Measurements from ENCODE around the gene POLN. TPM values are rescaled to one million over a fixed set of nuclear protein-coding genes. Genes with fewer than 3 reads are reported as not detected.
"Not testable (repeated sequence)": the region's sequence is repeated elsewhere in the genome, so short reads cannot be mapped to it uniquely, and the experiment has no call there.

The POLN gene
- total RNA-seq, 1 donor from 2014 or later = 2.2 TPM

GRCh38 chr4:2172161-2172560 is 69.8 kb downstream of the POLN start:
- DNase-seq (ENCODE audit: low spot score) (no peak), ATAC-seq (peak; percentile 40)

GRCh38 chr4:2168469-2169319 is 73.2 kb downstream of the POLN start:
- DNase-seq (ENCODE audit: low spot score) = no peak
- ATAC-seq = peak; percentile 83

DNA sequence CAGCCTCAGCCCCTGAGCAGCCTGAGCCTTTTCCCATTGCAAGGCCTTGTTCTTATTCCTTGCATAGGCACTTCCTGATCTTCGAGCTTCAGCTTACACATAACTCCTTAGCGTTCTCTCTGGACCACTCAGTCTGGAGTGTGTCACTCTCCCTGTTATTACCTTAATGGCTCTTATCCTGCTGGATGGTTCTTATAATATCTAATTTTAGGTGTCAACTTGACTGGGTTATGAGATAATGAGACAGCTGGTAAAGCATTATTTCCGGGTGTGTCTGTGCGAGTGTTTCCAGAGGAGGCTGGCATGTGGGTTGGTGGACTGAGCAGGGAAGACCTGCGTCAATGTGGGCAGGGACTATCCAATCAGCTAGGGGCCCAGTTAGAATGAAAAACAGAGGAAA is 75.7 kb downstream of the POLN start:
- ATAC-seq = no peak
- DNase-seq (ENCODE audit: low spot score) = no peak

GRCh38 chr4:2165391-2165790 is 76.5 kb downstream of the POLN start:
- DNase-seq (ENCODE audit: low spot score) (no peak), ATAC-seq (no peak)

DNA sequence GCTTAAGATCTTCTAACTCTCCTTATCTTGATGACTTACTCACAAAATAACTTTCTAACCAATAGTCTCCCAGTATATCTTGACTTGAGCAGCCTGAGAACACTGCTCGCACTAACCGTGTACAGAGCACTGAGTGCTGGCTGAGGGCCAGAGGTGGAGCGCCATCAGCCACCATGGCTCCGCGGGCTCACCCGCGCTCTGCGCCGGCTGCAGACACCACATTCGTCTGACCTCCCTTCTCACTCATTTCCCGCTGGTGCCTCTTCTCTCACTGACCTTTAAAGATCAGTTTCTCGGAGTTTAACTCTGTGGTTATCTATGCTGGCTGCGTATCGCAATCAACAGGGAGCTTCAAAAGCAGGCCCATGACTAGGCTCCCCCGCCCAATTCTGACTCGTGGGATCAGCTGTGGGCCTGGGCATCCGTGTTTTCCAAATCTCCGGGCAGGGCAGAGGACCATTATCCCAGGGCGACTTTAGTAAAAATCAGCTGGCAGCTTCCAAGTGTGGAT is 78.6 kb downstream of the POLN start:
- ATAC-seq (no peak), DNase-seq (ENCODE audit: low spot score) (no peak)

DNA sequence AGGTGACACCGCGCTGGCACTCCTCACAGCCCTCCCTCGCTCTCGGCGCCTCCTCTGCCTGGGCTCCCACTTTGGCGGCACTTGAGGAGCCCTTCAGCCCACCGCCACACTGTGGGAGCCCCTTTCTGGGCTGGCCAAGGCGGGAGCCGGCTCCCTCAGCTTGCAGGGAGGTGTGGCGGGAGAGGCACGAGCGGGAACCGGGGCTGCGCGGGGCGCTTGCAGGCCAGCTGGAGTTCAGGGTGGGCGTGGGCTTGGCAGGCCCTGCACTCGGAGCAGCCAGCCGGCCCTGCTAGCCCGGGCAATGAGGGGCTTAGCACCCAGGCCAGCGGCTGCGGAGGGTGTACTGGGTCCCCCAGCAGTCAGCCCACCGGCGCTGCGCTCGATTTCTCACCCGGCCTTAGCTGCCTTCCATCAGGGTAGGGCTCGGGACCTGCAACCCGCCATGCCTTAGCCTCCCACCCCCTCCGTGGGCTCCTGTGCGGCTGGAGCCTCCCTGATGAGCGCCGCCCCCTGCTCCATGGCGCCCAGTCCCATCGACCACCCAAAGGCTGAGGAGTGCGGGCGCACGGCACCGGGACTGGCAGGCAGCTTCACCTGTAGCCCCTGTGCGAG is 80.7 kb downstream of the POLN start:
- not testable (repeated sequence) for DNase-seq (ENCODE audit: low spot score); ATAC-seq

- DNase-seq (ENCODE audit: low spot score) (no peak), ATAC-seq (no peak)
Measured at GRCh38 chr4:2159931-2160330, 82.0 kb downstream of the POLN start.

DNA sequence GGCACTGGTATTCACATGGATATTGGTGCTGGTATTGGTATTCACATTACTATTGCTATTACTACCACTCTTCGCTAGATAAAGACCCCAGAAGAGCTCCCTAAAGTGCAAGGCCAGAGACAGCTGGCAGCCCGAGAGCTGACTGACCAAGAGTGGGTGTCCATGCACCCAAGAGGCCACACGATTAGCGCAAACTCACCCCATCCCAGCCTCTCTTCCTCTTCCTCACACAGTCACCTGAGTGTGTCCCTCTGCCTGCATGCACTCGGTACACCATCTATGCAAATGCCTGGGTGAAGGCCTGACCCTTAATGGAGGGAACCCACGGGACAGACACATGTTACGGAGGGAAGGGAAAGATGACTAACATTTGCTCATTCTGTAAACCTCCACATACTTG is 86.7 kb downstream of the POLN start:
- ATAC-seq (no peak), DNase-seq (ENCODE audit: low spot score) (no peak)

- ATAC-seq (no peak), DNase-seq (ENCODE audit: low spot score) (no peak)
Measured at GRCh38 chr4:2154215-2154740, 87.6 kb downstream of the POLN start.

DNA sequence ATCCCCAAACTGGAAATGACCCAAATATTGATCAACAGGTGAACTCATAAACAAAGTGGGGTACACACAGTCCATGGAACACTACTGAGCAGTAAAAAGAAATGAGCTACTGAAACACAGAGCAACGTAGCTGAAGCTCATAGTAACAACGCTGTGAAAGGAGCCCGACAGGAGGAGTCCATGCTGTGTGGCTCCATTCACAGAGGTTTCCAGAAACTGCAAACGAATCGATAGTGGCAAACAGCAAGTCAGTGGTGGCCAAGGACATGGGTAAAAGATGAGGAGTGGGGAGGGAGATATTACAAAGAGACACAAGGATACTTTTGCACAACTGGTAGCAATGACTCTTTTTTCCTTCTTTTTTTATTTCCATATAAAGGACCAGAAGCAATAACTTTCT is 90.4 kb downstream of the POLN start:
- ATAC-seq (peak; percentile 47), DNase-seq (ENCODE audit: low spot score) (no peak)

DNA sequence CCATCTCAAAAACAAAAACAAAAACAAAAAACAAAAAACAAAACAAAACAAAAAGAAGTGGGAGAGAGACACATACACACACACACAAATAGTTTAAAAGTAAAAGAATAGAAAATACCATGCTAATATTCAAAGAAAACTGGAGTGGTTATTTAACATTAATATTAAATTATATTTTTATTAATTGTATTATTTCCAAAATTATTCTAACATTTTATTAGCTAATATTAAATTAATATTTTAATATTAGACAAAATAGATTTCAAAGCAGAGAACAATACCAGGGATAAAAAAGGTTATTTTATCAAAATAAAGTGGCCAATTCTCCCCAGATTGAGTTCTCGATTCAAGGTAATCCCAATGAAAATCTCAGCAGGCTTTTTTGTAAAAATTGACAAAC is 91.8 kb downstream of the POLN start:
- DNase-seq (ENCODE audit: low spot score) = no peak
- ATAC-seq = no peak

GRCh38 chr4:2142630-2143427 is 99.1 kb downstream of the POLN start:
- no peak for ATAC-seq
- no peak for DNase-seq (ENCODE audit: low spot score)

DNA sequence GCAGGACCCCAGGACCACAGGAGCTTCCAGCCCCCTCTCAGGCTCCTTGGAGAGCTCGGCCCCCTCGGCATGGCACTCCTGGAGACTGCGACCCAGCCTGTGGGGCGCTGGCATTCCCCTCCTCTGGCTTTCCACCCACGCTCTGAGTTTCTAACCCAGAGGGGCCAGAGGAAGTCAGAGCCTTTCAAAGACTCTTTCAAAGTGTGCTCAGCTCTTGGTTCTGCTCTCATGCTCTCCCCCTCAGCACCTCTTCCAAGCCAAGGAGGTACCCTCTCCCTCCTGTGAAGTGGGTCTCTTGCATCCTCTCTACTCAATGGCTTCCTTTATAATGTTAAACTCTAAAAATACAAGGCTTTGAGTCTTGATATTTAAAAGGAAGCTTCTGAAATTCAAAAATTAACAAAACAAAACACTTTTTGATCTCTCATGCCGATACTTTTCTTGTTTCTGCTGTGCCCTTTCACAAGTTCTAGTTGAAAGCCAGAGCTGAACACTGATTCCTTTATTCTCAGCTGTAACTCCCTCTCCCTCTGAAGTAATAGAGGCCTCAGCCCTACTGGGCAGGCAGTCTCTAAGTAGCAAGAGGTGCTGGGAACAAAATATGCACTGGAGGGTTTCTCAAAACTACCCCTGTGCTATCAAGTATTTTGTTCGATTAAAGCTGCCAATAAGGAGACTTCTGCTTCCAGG is 100.0 kb downstream of the POLN start:
- DNase-seq (ENCODE audit: low spot score) = no peak
- ATAC-seq = no peak

DNA sequence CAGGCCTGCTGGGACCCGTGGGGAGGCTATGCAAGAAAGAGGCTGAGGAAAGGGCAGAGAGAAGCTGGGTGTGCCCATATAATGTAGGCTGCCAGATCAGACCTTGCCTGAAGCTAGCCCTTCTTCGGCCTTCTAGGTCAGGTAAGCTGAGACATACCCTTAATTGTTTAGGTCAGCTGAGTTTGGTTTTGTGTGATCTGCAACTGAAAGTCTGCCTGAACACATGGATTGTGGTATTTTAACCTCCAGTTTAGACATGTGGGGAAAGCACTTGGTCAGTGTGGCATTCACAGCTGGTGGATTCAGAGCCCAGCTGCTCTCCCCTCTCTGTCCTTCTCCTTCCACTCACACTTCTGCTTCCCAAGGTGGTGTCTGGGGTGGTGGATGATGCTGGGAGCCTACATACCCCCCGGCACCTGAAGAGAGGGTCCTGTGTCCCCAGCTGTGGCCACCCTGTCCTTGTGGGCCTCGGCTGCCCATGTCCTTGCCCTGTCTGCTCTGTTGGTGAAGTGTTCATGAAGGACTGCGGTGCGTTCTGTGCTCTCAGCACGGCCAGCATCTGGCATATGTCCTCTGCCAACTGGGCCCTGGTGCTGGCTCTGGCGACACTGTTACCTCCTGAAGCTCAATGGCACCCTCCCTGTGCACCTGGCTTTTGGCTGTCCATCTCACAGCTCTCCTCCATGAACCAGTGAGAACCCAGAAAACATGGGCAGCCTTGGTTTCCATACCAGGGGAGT is 100.7 kb downstream of the POLN start:
- ATAC-seq = no peak

DNA sequence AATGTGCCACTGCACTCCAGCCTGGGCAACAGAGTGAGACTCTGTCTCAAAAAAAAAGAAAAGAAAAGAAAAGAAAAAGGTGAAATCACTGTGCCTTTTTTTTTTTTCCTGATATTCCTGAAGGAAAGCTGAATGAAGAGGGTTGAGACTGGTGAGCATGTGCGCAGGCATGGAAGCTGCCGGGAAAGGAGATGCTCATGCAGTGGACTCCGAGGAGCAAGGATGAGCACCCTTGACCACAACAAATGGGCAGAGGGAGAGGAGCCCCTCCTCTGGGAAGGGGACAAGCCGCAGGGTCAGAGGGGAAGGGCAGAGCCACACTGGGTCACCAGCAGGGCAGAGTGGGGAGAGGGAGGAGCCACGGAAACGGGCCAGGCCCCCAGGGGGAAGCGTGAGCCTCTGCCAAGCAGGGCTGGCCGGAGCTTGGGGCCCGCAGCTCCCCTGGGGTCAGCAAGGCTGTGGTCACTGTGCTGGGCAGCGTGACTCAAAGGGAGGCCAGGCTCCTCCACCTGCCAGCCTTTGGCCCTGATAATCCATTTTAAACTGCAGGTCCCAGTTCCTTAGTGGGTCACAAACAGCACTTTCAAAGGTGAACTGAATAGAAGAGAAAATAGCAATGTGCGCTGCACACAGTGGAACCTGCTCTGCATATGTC is 102.9 kb downstream of the POLN start:
- DNase-seq (ENCODE audit: low spot score) (no peak), ATAC-seq (no peak)

More for the DNA sequence above, 100.7 kb downstream of the POLN start:
- DNase-seq (ENCODE audit: low spot score) = no peak

DNA sequence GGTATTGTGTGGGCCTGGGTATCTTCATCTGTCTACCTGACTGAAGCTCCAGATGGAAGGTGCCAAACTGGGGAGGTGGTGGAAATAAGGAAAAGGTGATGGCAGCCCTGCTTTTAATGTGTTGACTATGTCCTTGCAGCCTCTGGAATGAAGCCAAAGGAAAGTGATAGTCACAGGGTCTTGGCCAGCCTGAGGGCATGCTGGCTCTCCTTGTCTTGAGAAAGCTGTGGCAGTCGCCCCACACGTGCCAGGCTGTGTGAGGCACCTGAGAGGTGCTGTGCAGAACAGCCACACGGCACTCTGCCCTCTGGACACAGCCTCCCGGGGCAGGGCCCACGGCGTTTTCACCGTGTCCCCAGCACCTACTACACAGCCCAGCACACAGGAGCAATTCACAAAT is 105.2 kb downstream of the POLN start:
- ATAC-seq (no peak), DNase-seq (ENCODE audit: low spot score) (no peak)

DNA sequence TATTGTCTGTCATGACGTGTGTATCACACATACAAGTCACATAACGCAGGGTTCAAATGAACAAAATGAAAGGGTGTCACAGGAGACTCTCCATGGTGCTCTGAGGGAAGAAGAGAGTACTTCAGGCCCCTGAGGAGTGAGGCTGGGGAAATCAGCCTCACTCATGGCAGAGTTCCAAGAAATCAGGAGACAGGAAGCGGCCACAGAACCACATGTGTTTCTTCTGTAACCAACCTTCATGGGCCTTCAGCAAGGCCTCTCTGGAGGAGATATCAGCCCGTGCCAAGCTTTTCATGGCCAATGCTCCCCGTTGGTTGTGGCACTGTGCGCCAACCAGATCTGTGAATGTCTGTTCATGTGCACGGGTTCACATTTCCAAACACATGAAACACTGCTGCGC is 106.8 kb downstream of the POLN start:
- DNase-seq (ENCODE audit: low spot score) = no peak
- peak; percentile 20 for ATAC-seq

DNA sequence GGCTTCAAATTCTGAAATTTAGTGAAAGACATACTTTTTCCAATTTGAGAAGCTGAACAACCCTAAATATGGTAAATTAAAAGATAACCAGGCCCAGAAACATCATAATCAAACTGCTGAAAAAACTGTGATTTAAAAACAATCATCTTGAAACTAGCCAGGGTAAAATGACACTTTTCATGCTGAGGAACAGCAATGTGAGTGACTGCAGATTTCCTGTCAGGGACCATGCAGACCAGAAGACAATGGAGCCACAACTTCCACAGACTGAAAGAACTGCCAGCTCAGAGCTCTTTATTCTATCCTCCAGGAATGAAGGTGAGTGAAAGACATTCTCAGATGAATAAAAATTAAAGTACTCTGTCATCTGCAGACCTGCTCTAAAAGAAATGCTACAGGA is 109.5 kb downstream of the POLN start:
- DNase-seq (ENCODE audit: low spot score) = no peak
- ATAC-seq = no peak

- ATAC-seq (no peak), DNase-seq (ENCODE audit: low spot score) (no peak)
Measured at GRCh38 chr4:2127609-2128332, 114.2 kb downstream of the POLN start.
